BE2C (cell line): ENCODE results near the gene CYP4F3. TPM values are rescaled to one million over a fixed set of nuclear protein-coding genes. Genes with fewer than 3 reads are reported as not detected.
"Not testable (repeated sequence)": the region's sequence is repeated elsewhere in the genome, so short reads cannot be mapped to it uniquely, and the experiment has no call there.

ENCODE experiments used
- DNase-seq: peaks from one replicate; pipeline ENCODE4 v3.0.0-alpha.2; 2020
- H3K27me3 ChIP-seq: fragments of 250-450 bp; sonication (Bioruptor Pico); 2 replicates; pipeline ENCODE4 v1.5.1; 2020; ENCODE audit warnings: mild to moderate bottlenecking
- H3K36me3 ChIP-seq: fragments of 250-450 bp; sonication (Bioruptor Pico); 2 replicates; pipeline ENCODE4 v1.5.1; 2020; ENCODE audit warnings: mild to moderate bottlenecking
- H3K4me1 ChIP-seq: fragments of 250-450 bp; sonication (Bioruptor Pico); 2 replicates; pipeline ENCODE4 v1.5.1; 2020
- H3K4me3 ChIP-seq: 2 replicates; pipeline ENCODE4 v1.5.1; 2011; ENCODE audit warnings: low read depth, low read length
- H3K9me3 ChIP-seq: fragments of 250-450 bp; sonication (Bioruptor Pico); 2 replicates; pipeline ENCODE4 v1.5.1; 2020
- polyA plus RNA-seq: library from polyadenylated mRNA; unstranded; fragments of >200 nt; gene quantifications from one replicate; pipeline ENCODE4 v1.2.1, GENCODE V29; 2012; ENCODE audit warnings: low read depth, missing spikeins; ENCODE audit not compliant: insufficient read length, insufficient read depth
- TF ChIP-seq, protein P1 (sequence below): IDR thresholded peaks from 2 replicates; pipeline ENCODE4 v1.5.1; 2012; ENCODE audit warnings: mild to moderate bottlenecking, low read depth, low read length

Gene CYP4F3, protein sequence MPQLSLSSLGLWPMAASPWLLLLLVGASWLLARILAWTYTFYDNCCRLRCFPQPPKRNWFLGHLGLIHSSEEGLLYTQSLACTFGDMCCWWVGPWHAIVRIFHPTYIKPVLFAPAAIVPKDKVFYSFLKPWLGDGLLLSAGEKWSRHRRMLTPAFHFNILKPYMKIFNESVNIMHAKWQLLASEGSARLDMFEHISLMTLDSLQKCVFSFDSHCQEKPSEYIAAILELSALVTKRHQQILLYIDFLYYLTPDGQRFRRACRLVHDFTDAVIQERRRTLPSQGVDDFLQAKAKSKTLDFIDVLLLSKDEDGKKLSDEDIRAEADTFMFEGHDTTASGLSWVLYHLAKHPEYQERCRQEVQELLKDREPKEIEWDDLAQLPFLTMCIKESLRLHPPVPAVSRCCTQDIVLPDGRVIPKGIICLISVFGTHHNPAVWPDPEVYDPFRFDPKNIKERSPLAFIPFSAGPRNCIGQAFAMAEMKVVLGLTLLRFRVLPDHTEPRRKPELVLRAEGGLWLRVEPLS
- not detected for polyA plus RNA-seq

DNA sequence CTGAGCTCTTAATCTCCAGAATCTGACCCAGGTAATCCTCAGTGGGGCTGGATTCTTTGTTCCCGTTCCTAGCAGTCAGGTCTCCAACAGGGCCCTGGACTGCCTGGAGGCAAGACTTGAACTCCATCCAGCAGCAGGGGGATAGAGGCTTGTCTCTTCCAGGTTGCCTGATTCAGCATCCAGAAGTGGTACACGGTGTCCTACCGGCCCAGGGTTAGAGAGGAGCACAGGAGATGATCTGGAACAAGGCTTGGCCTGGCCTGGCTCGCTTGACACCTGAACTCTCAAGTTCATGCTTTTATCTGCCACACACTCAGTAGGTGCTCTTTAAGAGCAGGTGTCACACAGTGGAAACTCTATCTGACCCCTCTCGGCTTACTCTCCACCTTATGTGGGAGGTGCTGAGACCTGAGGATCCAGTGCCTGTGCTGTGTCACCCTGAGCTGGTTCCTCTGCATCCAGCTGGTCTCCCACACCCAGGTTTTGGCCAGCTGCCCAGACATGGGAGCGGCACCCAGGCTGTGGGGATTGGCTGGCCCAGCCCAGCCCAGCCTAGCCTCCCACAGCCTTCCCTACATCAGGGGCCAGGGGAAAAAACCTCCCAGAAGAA lies at the start of gene CYP4F3:
TSS of gene CYP4F3 (plus strand) at position 604 of the 610 bp plus-strand sequence. CDS start 519 bp downstream, outside the sequence.
- H3K27me3 ChIP-seq: no peaks in the 10 kb centered on the region
- no peaks in the 10 kb centered on the region for H3K4me1 ChIP-seq
- no peaks in the 10 kb centered on the region for H3K9me3 ChIP-seq
- DNase-seq: peak; percentile 57
- no peak within 1 kb of the TSS for H3K4me3 ChIP-seq
- H3K36me3 ChIP-seq: no peaks in the 10 kb centered on the region
- TF ChIP-seq, protein P1, sequence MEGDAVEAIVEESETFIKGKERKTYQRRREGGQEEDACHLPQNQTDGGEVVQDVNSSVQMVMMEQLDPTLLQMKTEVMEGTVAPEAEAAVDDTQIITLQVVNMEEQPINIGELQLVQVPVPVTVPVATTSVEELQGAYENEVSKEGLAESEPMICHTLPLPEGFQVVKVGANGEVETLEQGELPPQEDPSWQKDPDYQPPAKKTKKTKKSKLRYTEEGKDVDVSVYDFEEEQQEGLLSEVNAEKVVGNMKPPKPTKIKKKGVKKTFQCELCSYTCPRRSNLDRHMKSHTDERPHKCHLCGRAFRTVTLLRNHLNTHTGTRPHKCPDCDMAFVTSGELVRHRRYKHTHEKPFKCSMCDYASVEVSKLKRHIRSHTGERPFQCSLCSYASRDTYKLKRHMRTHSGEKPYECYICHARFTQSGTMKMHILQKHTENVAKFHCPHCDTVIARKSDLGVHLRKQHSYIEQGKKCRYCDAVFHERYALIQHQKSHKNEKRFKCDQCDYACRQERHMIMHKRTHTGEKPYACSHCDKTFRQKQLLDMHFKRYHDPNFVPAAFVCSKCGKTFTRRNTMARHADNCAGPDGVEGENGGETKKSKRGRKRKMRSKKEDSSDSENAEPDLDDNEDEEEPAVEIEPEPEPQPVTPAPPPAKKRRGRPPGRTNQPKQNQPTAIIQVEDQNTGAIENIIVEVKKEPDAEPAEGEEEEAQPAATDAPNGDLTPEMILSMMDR: no peak

DNA sequence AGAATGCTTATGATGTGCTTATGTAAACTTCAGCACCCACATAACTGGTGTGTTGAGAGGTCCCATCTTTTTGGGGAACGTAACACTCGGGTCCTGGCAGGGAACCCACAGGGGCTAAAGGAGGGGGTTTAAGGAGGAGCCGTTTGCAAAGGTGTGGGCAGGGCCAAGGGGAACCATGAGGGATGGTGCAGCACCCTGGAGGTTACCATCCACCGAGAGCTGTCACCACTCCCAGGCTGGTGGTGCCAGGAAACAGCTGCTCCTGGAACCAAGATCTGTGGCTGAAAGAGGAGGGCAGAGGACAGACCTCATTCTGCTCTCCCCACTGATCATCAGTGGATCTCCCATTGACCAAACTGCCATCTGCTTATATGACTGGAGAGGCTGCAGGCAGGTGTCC lies 48.9 kb upstream of the CYP4F3 start:
- no peaks in the 10 kb centered on the region for H3K36me3 ChIP-seq
- no peaks in the 10 kb centered on the region for H3K9me3 ChIP-seq
- no peaks in the 10 kb centered on the region for H3K27me3 ChIP-seq
- no peak for DNase-seq
- H3K4me1 ChIP-seq: no peaks in the 10 kb centered on the region
- TF ChIP-seq, protein P1: no peak
- H3K4me3 ChIP-seq: no peak overlapping the region

GRCh38 chr19:15592506-15592905 lies 48.2 kb upstream of the CYP4F3 start:
- not testable (repeated sequence) for H3K36me3 ChIP-seq, H3K4me3 ChIP-seq, H3K9me3 ChIP-seq, DNase-seq, H3K4me1 ChIP-seq, H3K27me3 ChIP-seq

DNA sequence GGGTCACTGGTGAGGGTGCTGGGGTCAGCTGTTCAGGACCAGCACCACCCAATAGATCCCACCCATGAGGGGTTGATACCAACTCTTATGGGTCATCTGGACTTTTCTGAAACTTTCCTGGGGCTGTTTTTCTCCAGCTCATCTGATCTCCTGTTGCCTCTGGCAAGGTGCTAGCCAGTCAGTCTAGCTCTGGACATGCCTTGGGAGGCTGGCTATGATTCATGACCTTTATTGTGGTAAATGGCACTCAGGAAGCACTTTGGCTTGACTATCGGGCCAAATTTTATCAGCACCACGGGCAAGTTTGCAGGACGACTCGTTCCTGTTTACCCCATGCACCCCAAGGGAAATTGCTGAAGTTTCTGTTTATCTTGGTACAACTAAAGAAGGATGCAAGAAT lies 46.9 kb upstream of the CYP4F3 start:
- not testable (repeated sequence) for DNase-seq, H3K4me3 ChIP-seq, H3K9me3 ChIP-seq, H3K4me1 ChIP-seq, H3K36me3 ChIP-seq, H3K27me3 ChIP-seq

GRCh38 chr19:15595069-15595468 lies 45.6 kb upstream of the CYP4F3 start:
- TF ChIP-seq, protein P1: no peak
- Histone ChIP-seq H3K36me3 (no peaks in the 10 kb centered on the region), H3K27me3 (no peaks in the 10 kb centered on the region), H3K9me3 (no peaks in the 10 kb centered on the region; the same call in 1 of the 2 replicates), H3K4me1 (no peaks in the 10 kb centered on the region), H3K4me3 (no peak overlapping the region)
- no peak for DNase-seq

GRCh38 chr19:15607978-15608925 lies 32.4 kb upstream of the CYP4F3 start:
- not testable (repeated sequence) for H3K27me3 ChIP-seq, H3K4me3 ChIP-seq, H3K4me1 ChIP-seq, DNase-seq, H3K9me3 ChIP-seq, H3K36me3 ChIP-seq

DNA sequence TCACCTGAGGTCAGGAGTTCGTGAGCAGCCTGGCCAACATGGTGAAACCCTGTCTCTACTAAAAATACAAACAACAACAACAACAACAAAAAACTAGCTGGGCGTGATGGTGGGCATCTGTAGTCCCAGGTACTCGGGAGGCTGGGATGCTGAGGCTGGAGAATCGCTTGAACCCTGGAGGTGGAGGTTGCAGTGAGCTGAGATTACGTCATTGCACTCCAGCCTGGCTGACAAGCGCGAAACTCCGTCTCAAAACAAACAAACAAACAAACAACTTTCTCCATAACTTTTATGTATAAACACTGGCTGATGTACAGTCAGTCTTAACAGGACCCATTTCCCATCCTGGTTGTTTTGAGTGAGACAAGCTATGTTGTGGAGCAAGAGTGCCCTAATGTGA lies 31.4 kb upstream of the CYP4F3 start:
- Histone ChIP-seq H3K9me3 (no peaks in the 10 kb centered on the region), H3K36me3 (no peaks in the 10 kb centered on the region), H3K4me3 (no peak overlapping the region), H3K4me1 (no peaks in the 10 kb centered on the region), H3K27me3 (peaks cover 3% of the 10 kb centered on the region; the same call in 1 of the 2 replicates)
- no peak for DNase-seq
- TF ChIP-seq, protein P1: no peak
